Suprapubic skin (tissue), 3 donors: ENCODE data around the gene LMOD1.

Source experiments
- POLR2A ChIP-seq, 2 donors: fragments of 450-650 bp; IDR thresholded peaks; one replicate each; pipeline ENCODE4 v1.6.1; 2017; ENCODE audit warnings: antibody characterized with exemption in 2 of 2, mild to moderate bottlenecking in 2 of 2, moderate library complexity in 2 of 2
- TF ChIP-seq, protein P1 (sequence below), 2 donors: fragments of 200-600 bp in 1 of 2; fragments of 450-650 bp in 1 of 2; sonication (generic) in 1 of 2; IDR thresholded peaks; one replicate each; pipeline ENCODE4 v1.5.1; 2016 to 2019; ENCODE audit warnings: antibody characterized with exemption in 2 of 2, mild to moderate bottlenecking in 1 of 2, moderate library complexity in 1 of 2

DNA sequence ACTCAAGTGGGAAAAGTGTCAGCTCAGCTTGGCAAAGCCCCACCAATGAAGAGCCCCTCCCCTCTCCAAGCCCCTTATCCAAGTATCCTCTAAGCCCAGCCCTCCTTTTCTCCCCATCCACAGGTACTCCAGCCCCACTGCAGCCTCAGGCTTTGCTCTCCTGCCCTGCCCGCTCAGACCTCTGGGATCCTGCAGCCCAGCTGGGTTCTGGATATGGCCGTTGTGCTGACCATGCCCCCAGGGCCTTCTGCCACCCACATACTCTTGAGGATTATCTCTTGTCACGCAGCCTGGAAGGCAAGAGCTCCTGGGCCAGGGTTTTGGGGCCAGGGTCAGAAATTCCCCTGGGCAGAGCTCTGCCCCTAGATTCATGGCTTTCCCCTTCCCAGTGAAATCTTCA lies 52.9 kb downstream of the LMOD1 start:
- TF ChIP-seq POLR2A (IDR thresholded peaks at IDR 0.05) = no peak
- TF ChIP-seq, protein P1, sequence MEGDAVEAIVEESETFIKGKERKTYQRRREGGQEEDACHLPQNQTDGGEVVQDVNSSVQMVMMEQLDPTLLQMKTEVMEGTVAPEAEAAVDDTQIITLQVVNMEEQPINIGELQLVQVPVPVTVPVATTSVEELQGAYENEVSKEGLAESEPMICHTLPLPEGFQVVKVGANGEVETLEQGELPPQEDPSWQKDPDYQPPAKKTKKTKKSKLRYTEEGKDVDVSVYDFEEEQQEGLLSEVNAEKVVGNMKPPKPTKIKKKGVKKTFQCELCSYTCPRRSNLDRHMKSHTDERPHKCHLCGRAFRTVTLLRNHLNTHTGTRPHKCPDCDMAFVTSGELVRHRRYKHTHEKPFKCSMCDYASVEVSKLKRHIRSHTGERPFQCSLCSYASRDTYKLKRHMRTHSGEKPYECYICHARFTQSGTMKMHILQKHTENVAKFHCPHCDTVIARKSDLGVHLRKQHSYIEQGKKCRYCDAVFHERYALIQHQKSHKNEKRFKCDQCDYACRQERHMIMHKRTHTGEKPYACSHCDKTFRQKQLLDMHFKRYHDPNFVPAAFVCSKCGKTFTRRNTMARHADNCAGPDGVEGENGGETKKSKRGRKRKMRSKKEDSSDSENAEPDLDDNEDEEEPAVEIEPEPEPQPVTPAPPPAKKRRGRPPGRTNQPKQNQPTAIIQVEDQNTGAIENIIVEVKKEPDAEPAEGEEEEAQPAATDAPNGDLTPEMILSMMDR (IDR thresholded peaks at IDR 0.05) = no peak
